ENCODE measurements around the gene MRGPRF.

Gene MRGPRF, protein sequence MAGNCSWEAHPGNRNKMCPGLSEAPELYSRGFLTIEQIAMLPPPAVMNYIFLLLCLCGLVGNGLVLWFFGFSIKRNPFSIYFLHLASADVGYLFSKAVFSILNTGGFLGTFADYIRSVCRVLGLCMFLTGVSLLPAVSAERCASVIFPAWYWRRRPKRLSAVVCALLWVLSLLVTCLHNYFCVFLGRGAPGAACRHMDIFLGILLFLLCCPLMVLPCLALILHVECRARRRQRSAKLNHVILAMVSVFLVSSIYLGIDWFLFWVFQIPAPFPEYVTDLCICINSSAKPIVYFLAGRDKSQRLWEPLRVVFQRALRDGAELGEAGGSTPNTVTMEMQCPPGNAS

DNA sequence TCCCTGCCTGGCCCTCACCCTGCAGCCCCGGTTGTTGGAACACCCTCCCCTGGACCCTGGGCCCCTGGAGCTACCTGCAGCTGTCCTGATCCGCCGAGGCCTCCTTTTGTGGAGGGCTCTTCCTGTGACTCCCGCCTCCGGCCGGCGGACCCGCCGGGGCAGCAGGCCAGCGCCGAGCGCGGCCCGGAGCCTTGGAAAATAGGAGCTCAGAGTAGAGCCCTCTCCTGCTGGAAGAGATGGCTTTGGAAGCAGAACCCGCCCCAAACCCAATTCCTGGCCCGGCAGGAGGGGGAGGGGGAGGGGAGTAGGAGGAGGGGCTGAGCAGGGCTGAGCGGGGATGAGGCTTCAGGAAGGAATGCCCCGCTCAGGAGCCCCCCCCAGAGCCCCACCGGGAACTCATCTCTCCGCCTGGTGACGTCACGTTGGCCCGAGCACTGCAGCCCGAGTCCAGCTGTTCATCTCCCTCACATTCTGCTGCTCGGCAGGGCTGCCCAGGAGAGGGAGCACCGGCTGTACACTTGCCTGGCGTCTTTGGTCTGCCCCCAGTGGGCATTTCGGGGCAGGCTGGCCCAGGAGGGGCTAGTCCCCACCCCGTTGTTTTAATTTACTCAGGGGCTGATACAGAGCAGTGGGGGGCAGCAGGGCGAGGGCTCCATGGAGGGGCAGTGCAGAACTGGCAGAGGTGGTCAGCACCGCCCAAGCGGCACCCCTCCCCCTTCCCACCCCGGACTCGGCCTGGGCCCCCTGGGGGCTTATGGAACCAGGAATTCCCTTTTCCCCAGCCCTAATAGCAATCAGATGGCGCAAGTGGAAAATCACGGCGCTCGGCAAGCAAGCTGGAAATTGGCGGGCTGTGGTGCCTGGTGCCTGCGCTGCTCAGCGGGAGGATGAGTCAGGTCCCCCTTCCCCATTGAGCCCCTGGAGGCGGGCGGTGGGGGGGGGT, at the start of gene MRGPRF:
TSS of gene MRGPRF (minus strand) at position 238 of the 943 bp plus-strand sequence. CDS start 3,345 bp downstream, outside the sequence.
- TF ChIP-seq, protein P1, sequence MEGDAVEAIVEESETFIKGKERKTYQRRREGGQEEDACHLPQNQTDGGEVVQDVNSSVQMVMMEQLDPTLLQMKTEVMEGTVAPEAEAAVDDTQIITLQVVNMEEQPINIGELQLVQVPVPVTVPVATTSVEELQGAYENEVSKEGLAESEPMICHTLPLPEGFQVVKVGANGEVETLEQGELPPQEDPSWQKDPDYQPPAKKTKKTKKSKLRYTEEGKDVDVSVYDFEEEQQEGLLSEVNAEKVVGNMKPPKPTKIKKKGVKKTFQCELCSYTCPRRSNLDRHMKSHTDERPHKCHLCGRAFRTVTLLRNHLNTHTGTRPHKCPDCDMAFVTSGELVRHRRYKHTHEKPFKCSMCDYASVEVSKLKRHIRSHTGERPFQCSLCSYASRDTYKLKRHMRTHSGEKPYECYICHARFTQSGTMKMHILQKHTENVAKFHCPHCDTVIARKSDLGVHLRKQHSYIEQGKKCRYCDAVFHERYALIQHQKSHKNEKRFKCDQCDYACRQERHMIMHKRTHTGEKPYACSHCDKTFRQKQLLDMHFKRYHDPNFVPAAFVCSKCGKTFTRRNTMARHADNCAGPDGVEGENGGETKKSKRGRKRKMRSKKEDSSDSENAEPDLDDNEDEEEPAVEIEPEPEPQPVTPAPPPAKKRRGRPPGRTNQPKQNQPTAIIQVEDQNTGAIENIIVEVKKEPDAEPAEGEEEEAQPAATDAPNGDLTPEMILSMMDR (conservative IDR thresholded peaks at IDR 0.05; ENCODE audit: control insufficient read depth, insufficient read depth, low read depth, low read length), result peak; percentile 60
- H3K4me3 ChIP-seq (ENCODE audit: control insufficient read depth, low read depth, low read length), result peak within 1 kb of the TSS; percentile 50
- DNase-seq (ENCODE audit: low read depth), result peak; percentile 89

DNA sequence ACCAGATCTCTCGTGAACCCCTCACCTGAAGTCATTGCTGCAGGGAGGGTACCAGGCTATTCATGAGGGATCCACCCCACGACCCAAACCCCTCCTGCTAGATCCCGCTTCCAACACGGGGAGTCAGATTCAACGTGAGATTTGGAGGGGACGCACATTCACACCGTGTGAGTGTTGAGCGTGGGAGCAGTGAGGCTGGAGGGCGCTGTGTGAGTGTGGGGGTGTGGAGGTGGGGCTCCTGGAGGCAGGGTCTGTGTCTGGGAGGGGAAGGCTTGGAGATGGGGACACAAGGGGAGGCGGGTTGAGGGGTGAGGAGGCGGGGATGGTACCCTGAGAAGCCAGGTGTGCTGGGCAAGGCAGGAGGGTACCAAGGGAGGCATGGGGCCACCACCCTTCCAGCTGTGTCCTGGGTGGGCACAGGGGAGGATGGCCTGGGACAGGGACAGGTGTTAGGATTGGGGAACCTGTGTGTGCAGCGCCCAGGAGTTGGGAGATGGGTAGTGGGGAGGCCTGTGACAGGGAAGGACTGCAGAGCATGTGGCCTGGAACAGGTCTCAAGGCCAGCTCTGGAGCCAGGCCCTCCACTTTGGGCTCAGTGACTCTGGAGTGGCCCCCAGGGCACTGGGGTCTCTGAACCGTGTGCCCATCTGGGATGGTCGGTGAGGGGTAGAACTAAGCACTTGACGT, 49.3 kb upstream of the MRGPRF start:
- DNase-seq (ENCODE audit: low read depth), result no peak
- TF ChIP-seq, protein P1 (conservative IDR thresholded peaks at IDR 0.05; ENCODE audit: control insufficient read depth, insufficient read depth, low read depth, low read length), result no peak
- H3K4me3 ChIP-seq (ENCODE audit: control insufficient read depth, low read depth, low read length), result no peak overlapping the region

DNA sequence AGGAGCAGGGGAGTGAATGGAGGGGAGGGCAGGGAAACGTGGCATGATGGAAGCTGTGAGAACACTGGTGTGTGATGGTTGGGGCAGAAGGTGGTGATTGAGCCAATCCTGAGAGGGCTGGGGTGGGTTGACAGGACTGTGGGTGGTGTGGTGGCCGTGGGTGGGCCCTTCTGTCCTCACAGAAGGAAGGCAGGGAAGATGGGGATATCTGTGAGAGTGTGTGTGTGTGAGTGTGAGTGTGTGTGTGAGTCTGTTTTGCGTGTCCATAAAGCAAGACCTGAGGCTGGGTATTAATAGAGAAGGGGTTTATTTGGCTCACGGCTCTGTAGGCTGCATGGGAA, 48.6 kb upstream of the MRGPRF start:
- TF ChIP-seq, protein P1 (conservative IDR thresholded peaks at IDR 0.05; ENCODE audit: control insufficient read depth, insufficient read depth, low read depth, low read length), result no peak
- H3K4me3 ChIP-seq (ENCODE audit: control insufficient read depth, low read depth, low read length), result no peak overlapping the region
- DNase-seq (ENCODE audit: low read depth), result no peak

DNA sequence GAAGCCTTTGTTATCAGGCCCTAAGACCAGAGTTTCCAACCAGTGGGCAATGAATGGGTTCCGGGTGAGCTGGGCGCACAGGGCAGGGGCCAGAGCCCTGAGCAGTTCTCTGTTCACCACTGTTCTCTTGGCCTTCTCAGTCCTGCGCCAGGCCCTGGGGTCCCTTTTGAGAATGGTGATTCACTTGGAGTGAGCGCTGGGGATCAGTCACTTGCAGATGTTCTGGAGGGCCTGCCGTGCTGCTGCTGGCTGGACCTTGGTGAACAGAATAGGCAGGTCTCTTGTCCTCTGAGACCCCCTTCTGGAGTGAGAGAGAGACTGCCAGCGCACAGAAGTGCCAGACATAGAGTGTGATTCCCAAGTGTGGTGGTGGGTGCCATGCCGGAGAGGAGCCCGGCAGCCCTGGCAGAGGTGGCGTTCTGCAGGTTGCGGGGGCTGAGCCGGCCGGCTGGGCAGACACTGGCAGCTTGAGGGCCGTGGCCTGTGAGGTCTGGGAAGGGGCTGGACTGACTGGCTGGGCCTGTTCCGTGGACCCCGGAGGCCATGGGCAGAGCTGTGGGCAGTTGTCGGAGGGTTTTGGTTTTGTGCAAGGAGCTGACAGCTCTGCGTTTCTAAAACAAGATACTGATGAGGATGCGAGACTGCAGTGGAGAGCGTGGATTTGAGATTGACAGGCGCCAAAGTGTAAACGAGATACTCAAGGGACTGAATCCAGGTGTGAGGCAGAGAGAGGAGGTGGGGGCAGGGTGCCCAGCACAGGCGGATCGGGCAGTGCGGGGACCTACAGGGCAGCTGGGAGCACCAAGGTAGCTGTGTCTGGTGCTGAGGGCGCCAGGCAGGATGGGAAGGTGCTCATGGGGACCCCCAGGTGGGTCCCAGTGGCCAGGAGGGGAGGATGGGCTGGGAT, 48.0 kb upstream of the MRGPRF start:
- DNase-seq (ENCODE audit: low read depth), result no peak
- H3K4me3 ChIP-seq (ENCODE audit: control insufficient read depth, low read depth, low read length), result no peak overlapping the region
- TF ChIP-seq, protein P1 (conservative IDR thresholded peaks at IDR 0.05; ENCODE audit: control insufficient read depth, insufficient read depth, low read depth, low read length), result no peak

DNA sequence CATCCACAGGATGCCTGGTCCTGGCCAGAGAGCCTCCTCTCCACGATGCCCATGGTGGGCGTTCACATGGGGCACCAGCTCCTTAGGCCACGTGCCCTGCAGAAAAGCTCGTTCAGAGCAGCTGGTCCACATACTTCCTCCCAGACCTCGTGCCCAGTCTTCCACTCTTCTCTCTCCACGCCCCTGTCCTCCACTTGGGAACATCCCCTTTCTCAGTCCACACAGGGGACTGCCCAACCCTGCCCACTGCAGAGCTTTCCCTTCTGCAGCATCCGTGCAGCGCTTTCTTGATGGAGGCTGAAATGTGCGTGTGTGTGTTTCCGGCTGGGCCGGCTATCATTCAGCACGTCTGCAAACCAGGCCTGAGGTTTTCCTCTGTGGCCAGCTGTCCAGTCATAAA, 46.9 kb upstream of the MRGPRF start:
- TF ChIP-seq, protein P1 (conservative IDR thresholded peaks at IDR 0.05; ENCODE audit: control insufficient read depth, insufficient read depth, low read depth, low read length), result no peak
- DNase-seq (ENCODE audit: low read depth), result no peak
- no peak overlapping the region for H3K4me3 ChIP-seq (ENCODE audit: control insufficient read depth, low read depth, low read length)
